Bronchial epithelial cell (primary cell): ENCODE measurements around the gene TM7SF2. TPM values are rescaled to one million over a fixed set of nuclear protein-coding genes. Genes with fewer than 3 reads are reported as not detected.

Source experiments
- DNase-seq: peaks from one replicate; pipeline ENCODE4 v3.0.0-alpha.2; 2010; ENCODE audit warnings: low read depth
- FAIRE-seq: peaks from 2 replicates; lab custom pipeline; 2011; peaks lifted over from hg19 to GRCh38; lab: Jason Lieb, UNC
- H3K27me3 ChIP-seq: 2 replicates; pipeline ENCODE4 v1.5.1; 2011; ENCODE audit warnings: low read length; ENCODE audit not compliant: control insufficient read depth, insufficient read depth
- H3K36me3 ChIP-seq: 2 replicates; pipeline ENCODE4 v1.5.1; 2011; ENCODE audit warnings: low read length; ENCODE audit not compliant: control insufficient read depth, insufficient read depth
- H3K4me3 ChIP-seq: 2 replicates; pipeline ENCODE4 v1.5.1; 2011; ENCODE audit warnings: mild to moderate bottlenecking, low read depth, low read length, control low read depth
- total RNA-seq: library from RNA; depleted of rRNA; stranded (reverse); fragments of >200 nt; gene quantifications from 2 replicates; pipeline ENCODE4 v1.2.1, GENCODE V29; 2014
- TF ChIP-seq, protein P1 (sequence below): IDR thresholded peaks from 2 replicates; pipeline ENCODE4 v1.5.1; 2011; ENCODE audit warnings: mild to moderate bottlenecking, moderate library complexity, low read length, control low read depth, inconsistent platforms; ENCODE audit not compliant: insufficient read depth, severe bottlenecking

The TM7SF2 gene
- total RNA-seq, 1 donor from 2014 or later = 15.0 TPM

DNA sequence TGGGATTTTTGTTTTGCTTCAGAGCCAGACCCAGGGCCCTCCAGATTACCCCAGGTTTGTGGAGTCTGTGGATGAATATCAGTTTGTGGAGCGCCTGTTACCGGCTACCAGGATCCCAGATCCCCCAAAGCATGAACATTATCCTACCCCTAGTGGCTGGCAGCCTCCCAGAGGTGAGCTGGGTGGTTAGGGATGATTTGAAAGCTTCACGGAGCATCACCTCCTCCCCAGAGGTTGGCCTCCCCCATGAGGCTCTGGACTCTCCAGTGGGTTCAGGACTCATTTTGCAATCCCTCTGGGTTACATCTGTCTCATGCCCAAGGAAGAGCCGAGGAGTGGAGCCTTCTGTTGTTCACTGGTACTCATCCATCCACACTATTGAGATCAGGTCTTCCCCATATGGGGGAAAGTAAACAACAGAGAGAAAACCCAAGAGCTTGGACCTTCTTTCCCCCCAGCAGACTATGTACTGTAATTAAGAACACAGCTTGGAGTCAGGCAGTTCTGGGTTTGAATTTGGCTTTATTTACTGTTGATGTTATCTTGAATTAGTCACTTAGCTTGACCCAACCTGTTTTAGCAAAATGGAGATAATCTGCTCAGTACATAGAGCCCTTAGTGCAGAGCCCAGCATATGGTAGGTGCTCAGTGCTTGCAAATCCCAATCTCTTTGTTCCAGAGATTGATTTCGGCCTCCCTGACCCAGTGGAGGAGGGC is 13.0 kb downstream of the TM7SF2 start:
- H3K36me3 ChIP-seq = peaks cover 44% of the 10 kb centered on the region
- no peak overlapping the region for H3K4me3 ChIP-seq
- no peak for FAIRE-seq
- TF ChIP-seq, protein P1, sequence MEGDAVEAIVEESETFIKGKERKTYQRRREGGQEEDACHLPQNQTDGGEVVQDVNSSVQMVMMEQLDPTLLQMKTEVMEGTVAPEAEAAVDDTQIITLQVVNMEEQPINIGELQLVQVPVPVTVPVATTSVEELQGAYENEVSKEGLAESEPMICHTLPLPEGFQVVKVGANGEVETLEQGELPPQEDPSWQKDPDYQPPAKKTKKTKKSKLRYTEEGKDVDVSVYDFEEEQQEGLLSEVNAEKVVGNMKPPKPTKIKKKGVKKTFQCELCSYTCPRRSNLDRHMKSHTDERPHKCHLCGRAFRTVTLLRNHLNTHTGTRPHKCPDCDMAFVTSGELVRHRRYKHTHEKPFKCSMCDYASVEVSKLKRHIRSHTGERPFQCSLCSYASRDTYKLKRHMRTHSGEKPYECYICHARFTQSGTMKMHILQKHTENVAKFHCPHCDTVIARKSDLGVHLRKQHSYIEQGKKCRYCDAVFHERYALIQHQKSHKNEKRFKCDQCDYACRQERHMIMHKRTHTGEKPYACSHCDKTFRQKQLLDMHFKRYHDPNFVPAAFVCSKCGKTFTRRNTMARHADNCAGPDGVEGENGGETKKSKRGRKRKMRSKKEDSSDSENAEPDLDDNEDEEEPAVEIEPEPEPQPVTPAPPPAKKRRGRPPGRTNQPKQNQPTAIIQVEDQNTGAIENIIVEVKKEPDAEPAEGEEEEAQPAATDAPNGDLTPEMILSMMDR = no peak
- H3K27me3 ChIP-seq = no peaks in the 10 kb centered on the region
- no peak for DNase-seq

DNA sequence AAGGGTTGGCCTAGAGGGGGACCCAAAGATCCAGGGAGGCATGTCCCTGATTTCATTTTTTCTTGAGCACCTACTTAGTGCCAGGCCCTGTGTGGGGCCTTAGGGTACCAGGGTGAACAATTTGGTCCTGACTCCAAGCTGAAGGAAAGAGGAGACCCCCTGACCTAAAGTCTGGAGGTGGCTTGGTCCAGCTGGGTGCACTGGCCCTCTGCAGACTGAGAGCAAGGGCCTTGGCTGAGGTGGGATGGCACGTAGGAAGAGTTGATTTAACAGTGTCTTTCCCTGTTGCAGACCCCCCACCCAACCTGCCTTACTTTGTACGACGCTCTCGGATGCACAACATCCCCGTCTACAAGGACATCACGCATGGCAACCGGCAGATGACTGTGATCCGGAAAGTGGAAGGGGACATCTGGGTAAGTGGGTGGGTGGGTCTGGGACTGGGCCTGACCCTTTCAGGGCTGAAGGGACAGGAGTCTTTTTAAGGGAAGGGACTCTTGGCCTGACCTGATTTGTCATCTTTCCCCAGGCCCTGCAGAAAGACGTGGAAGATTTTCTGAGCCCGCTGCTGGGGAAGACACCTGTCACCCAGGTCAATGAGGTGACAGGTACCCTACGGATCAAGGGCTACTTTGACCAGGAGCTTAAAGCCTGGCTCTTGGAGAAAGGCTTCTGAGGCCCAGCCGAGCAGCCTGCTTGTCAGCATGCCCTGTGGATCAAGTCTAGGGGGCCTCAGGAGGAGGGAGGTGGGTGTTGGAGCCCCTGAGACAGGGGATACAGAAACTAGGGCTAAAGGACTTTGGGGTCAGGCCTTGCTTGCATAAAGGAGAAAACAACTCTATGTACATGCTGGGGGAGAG is 13.8 kb downstream of the TM7SF2 start:
- H3K27me3 ChIP-seq = no peaks in the 10 kb centered on the region
- FAIRE-seq (no peak), DNase-seq (no peak)
- TF ChIP-seq, protein P1 = no peak
- H3K36me3 ChIP-seq = peaks cover 43% of the 10 kb centered on the region
- no peak overlapping the region for H3K4me3 ChIP-seq

DNA sequence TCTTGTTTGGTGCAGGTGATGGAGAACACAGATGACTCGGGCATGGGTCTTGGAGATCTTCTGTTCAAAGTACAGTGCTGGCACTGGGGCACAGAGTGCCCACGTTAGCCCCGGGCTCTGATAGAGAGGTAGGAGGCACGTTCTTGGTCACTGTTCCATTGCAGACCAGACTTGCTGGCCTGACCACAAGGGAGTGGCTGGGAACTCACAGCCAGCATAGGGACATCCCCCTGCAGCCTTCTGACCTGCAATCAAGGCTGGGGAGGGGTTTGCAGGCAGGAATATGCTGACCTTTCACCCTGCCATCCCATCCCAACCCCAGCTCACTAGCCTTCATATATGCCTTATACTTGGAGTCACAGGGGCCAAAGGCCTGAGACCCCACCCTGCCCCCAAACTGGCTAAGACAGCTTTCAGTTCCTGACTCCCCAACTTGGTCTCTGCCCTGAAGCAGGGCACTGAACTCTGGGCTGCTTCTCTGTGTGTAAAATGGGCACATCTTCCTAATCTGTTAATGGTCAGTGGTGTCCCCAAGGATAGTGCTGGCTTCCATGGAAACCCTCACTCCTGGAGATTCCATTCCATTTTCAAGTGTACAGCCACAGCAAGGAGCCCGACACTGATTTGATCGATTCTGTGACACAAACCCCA is 15.1 kb downstream of the TM7SF2 start:
- FAIRE-seq (no peak), DNase-seq (no peak)
- Histone ChIP-seq H3K4me3 (no peak overlapping the region), H3K27me3 (no peaks in the 10 kb centered on the region), H3K36me3 (peaks cover 47% of the 10 kb centered on the region)
- TF ChIP-seq, protein P1 = no peak

DNA sequence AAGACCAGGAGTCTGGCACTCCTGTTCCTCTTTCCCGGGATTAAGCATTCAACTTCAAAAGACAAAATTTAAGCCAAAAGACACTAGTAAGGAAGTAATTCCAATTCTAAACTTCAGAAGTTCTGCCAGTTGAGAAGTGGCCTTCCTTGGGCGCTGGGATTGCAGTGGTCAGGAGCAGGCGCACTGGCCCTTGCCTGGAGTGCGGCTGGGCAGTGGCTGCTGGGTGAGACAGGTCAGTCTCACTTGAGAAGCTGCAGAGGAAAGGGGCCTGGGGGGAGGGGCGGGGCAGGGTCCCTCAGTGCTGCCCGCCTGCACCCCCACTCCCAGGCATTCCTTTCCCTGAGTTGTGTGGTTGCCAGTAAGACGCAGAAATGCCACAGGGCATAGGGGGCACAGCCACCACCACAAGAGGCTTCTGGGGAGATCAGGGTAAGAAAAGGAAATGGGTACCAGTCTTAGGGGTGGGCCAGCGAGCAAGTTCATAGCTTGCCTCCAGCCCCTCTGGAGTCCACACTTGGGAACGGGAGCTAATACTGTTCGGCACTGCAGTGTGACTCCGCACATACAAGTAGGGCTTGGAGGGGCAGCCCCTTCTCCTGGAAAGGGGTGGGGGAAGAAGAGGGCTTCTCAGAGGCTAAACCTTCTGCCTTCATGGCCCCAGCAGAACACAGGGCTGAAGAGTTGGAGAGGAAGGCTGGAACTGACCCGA is 16.0 kb downstream of the TM7SF2 start:
- Histone ChIP-seq H3K27me3 (no peaks in the 10 kb centered on the region), H3K36me3 (peaks cover 54% of the 10 kb centered on the region), H3K4me3 (no peak overlapping the region)
- DNase-seq = no peak
- TF ChIP-seq, protein P1 = no peak
- no peak for FAIRE-seq
